Testis (tissue), 3 donors: ENCODE data around the gene SLC1A3. TPM values are rescaled to one million over a fixed set of nuclear protein-coding genes. Genes with fewer than 3 reads are reported as not detected.

Source experiments
- DNase-seq: peaks from one replicate; pipeline ENCODE4 v3.0.0-alpha.2; 2019
- H3K27ac ChIP-seq, 2 donors: fragments of 200-600 bp; sonication (generic); one replicate each; pipeline ENCODE4 v1.5.1; 2019
- H3K27me3 ChIP-seq: fragments of 200-600 bp; sonication (generic); one replicate; pipeline ENCODE4 v1.5.1; 2019
- H3K36me3 ChIP-seq: fragments of 200-600 bp; sonication (generic); one replicate; pipeline ENCODE4 v1.5.1; 2017; ENCODE audit warnings: low read depth; ENCODE audit errors: missing control alignments
- H3K4me1 ChIP-seq: fragments of 200-600 bp; sonication (generic); one replicate; pipeline ENCODE4 v1.5.1; 2019
- H3K4me3 ChIP-seq, 2 donors: fragments of 200-600 bp; sonication (generic); one replicate each; pipeline ENCODE4 v1.5.1; 2017 to 2019
- H3K9me3 ChIP-seq: fragments of 200-600 bp; sonication (generic); one replicate; pipeline ENCODE4 v1.5.1; 2017
- CTCF ChIP-seq, 3 experiments: fragments of 450-650 bp in 2 of 3; fragments of 200-600 bp in 1 of 3; sonication (generic) in 1 of 3; IDR thresholded peaks; one replicate each; pipeline ENCODE4 v1.5.1; 2016 to 2019; ENCODE audit warnings: antibody characterized with exemption in 3 of 3, mild to moderate bottlenecking in 2 of 3, moderate library complexity in 1 of 3
- POLR2A ChIP-seq: fragments of 450-650 bp; IDR thresholded peaks from one replicate; pipeline ENCODE4 v1.6.1; 2017; ENCODE audit warnings: antibody characterized with exemption, mild to moderate bottlenecking, moderate library complexity
- WGBS, 2 donors: methylation state at CpG; one replicate each; pipeline ENCODE4 v1.1.5; 2018; 5-methylcytosine and 5-hydroxymethylcytosine counted together
- intact Hi-C: fragments of 100-400 bp; cut with DNase I; formaldehyde crosslinking; loops from one replicate; pipeline ENCODE4 v1.15.1; 2023; ENCODE audit warnings: low total_unique reads
- polyA plus RNA-seq: library from polyadenylated mRNA; stranded (reverse); fragments of 350-450 nt; fragmentation: Illumina TruSeq; extraction: RNeasy Lipid Tissue Mini Kit (QIAGEN cat#74804); gene quantifications from one replicate; pipeline ENCODE4 v1.2.3, GENCODE V29; 2014; ENCODE audit warnings: low read depth, low replicate concordance; ENCODE audit not compliant: insufficient read depth
- total RNA-seq, 2 donors: library from RNA; depleted of rRNA; stranded (reverse); fragments of >200 nt; gene quantifications; one replicate each; pipeline ENCODE4 v1.2.3, GENCODE V29; 2016

SLC1A3 gene
- total and polyA plus RNA-seq, 3 donors from 2014 or later, result 3.6 to 10.8 (median 6.6) TPM

GRCh38 chr5:36682499-36682898 lies 76.1 kb downstream of the SLC1A3 start:
- DNase-seq, result no peak
- TF ChIP-seq POLR2A (no peak), CTCF (IDR thresholded peaks at IDR 0.05) (no peak)
- intact Hi-C loops, result no loop called here
- H3K27me3 ChIP-seq, result no peaks in the 10 kb centered on the region
- H3K27ac ChIP-seq, result no peak overlapping the region
- 82 to 86% methylated on average over 2 of the region's 2 CpGs for WGBS, 2 donors
- H3K9me3 ChIP-seq, result no peaks in the 10 kb centered on the region
- no peak overlapping the region for H3K4me3 ChIP-seq
- no peaks in the 10 kb centered on the region for H3K4me1 ChIP-seq
- H3K36me3 ChIP-seq, result no peaks in the 10 kb centered on the region

GRCh38 chr5:36683821-36684434 lies 77.5 kb downstream of the SLC1A3 start:
- no peaks in the 10 kb centered on the region for H3K27me3 ChIP-seq
- DNase-seq, result no peak
- H3K4me3 ChIP-seq, result no peak overlapping the region
- 78 to 79% methylated on average over 3 to 9 of the region's 9 CpGs for WGBS, 2 donors
- TF ChIP-seq CTCF (IDR thresholded peaks at IDR 0.05), result no peak
- TF ChIP-seq POLR2A, result no peak
- no peak overlapping the region for H3K27ac ChIP-seq
- H3K4me1 ChIP-seq, result no peaks in the 10 kb centered on the region
- intact Hi-C loops, result no loop called here
- no peaks in the 10 kb centered on the region for H3K36me3 ChIP-seq
- no peaks in the 10 kb centered on the region for H3K9me3 ChIP-seq

GRCh38 chr5:36685631-36686288 lies 79.4 kb downstream of the SLC1A3 start:
- no peak overlapping the region for H3K27ac ChIP-seq
- H3K4me1 ChIP-seq, result no peaks in the 10 kb centered on the region
- H3K27me3 ChIP-seq, result no peaks in the 10 kb centered on the region
- no peak overlapping the region for H3K4me3 ChIP-seq
- no peaks in the 10 kb centered on the region for H3K9me3 ChIP-seq
- H3K36me3 ChIP-seq, result no peaks in the 10 kb centered on the region
- no peak for DNase-seq
- 88 to 91% methylated on average over 13 of the region's 13 CpGs for WGBS, 2 donors
- intact Hi-C loops, result no loop called here
- TF ChIP-seq CTCF (IDR thresholded peaks at IDR 0.05) (no peak), POLR2A (no peak)

GRCh38 chr5:36686881-36687280 lies 80.5 kb downstream of the SLC1A3 start:
- Histone ChIP-seq H3K4me3 (no peak overlapping the region), H3K27me3 (no peaks in the 10 kb centered on the region), H3K9me3 (no peaks in the 10 kb centered on the region), H3K4me1 (no peaks in the 10 kb centered on the region), H3K27ac (no peak overlapping the region), H3K36me3 (no peaks in the 10 kb centered on the region)
- no peak for DNase-seq
- intact Hi-C loops, result no loop called here
- 89 to 98% methylated on average over 3 of the region's 3 CpGs for WGBS, 2 donors
- TF ChIP-seq CTCF (IDR thresholded peaks at IDR 0.05) (no peak), POLR2A (no peak)

- no peaks in the 10 kb centered on the region for H3K27me3 ChIP-seq
- TF ChIP-seq POLR2A (no peak), CTCF (IDR thresholded peaks at IDR 0.05) (no peak)
- 80 to 87% methylated on average over 6 of the region's 6 CpGs for WGBS, 2 donors
- H3K9me3 ChIP-seq, result no peaks in the 10 kb centered on the region
- H3K27ac ChIP-seq, result no peak overlapping the region
- no peak overlapping the region for H3K4me3 ChIP-seq
- H3K4me1 ChIP-seq, result no peaks in the 10 kb centered on the region
- DNase-seq, result no peak
- H3K36me3 ChIP-seq, result no peaks in the 10 kb centered on the region
- intact Hi-C loops, result no loop called here
Measured at GRCh38 chr5:36688722-36689121, 82.3 kb downstream of the SLC1A3 start.
